Colon (tissue), 2 donors: ENCODE measurements around the gene PTPRD.
"Not testable (repeated sequence)": the region's sequence is repeated elsewhere in the genome, so short reads cannot be mapped to it uniquely, and the experiment has no call there.

ENCODE experiments used
- FAIRE-seq: peaks from 2 replicates; lab custom pipeline; 2012; peaks lifted over from hg19 to GRCh38; lab: Jason Lieb, UNC
- donor health status: control.
- donor health status: control.

The PTPRD gene

GRCh38 chr9:9492506-9492905 lies 1120.3 kb downstream of the PTPRD start:
- FAIRE-seq = peak; percentile 80

- no peak for FAIRE-seq
Measured at GRCh38 chr9:9489183-9489582, 1123.6 kb downstream of the PTPRD start.

- no peak for FAIRE-seq
Measured at GRCh38 chr9:9483175-9483574, 1129.6 kb downstream of the PTPRD start.

GRCh38 chr9:9478741-9479140 lies 1134.1 kb downstream of the PTPRD start:
- no peak for FAIRE-seq

GRCh38 chr9:9469271-9469670 lies 1143.5 kb downstream of the PTPRD start:
- FAIRE-seq = no peak

GRCh38 chr9:9441874-9442273 lies 1170.9 kb downstream of the PTPRD start:
- not testable (repeated sequence) for FAIRE-seq

- no peak for FAIRE-seq
Measured at GRCh38 chr9:9437641-9438040, 1175.2 kb downstream of the PTPRD start.

- FAIRE-seq = not testable (repeated sequence)
Measured at GRCh38 chr9:9426454-9426853, 1186.3 kb downstream of the PTPRD start.

GRCh38 chr9:9412241-9412640 lies 1200.6 kb downstream of the PTPRD start:
- no peak for FAIRE-seq

GRCh38 chr9:9410736-9411135 lies 1202.1 kb downstream of the PTPRD start:
- FAIRE-seq = no peak

GRCh38 chr9:9399982-9400381 lies 1212.8 kb downstream of the PTPRD start:
- FAIRE-seq = no peak

GRCh38 chr9:9396518-9396917 lies 1216.3 kb downstream of the PTPRD start:
- FAIRE-seq = no peak

GRCh38 chr9:9395539-9395938 lies 1217.3 kb downstream of the PTPRD start:
- FAIRE-seq = no peak

- no peak for FAIRE-seq
Measured at GRCh38 chr9:9392755-9393154, 1220.0 kb downstream of the PTPRD start.

GRCh38 chr9:9389904-9390303 lies 1222.9 kb downstream of the PTPRD start:
- no peak for FAIRE-seq

- no peak for FAIRE-seq
Measured at GRCh38 chr9:9387511-9388115, 1225.2 kb downstream of the PTPRD start.

- FAIRE-seq = no peak
Measured at GRCh38 chr9:9362332-9362731, 1250.5 kb downstream of the PTPRD start.

- FAIRE-seq = peak; percentile 45
Measured at GRCh38 chr9:9352877-9353481, 1259.8 kb downstream of the PTPRD start.

- FAIRE-seq = no peak
Measured at GRCh38 chr9:9341203-9341602, 1271.6 kb downstream of the PTPRD start.

GRCh38 chr9:9337129-9337528 lies 1275.7 kb downstream of the PTPRD start:
- FAIRE-seq = no peak

- FAIRE-seq = no peak
Measured at GRCh38 chr9:9326749-9327148, 1286.1 kb downstream of the PTPRD start.

GRCh38 chr9:9319007-9319406 lies 1293.8 kb downstream of the PTPRD start:
- FAIRE-seq = no peak

GRCh38 chr9:9310743-9311142 lies 1302.1 kb downstream of the PTPRD start:
- not testable (repeated sequence) for FAIRE-seq

GRCh38 chr9:9305600-9305999 lies 1307.2 kb downstream of the PTPRD start:
- FAIRE-seq = no peak
